Natural killer cell (primary cell): ENCODE data around the gene METRN. TPM values are rescaled to one million over a fixed set of nuclear protein-coding genes. Genes with fewer than 3 reads are reported as not detected.

Experiments
- ATAC-seq, 3 donors: fragments of 150-1000 bp in 2 of 3; fragments of 200-7000 bp in 1 of 3; cut with Tn5 transposase; 1 replicate in 1 of 3; 2 replicates in 2 of 3; pipeline ENCODE4 v1.10.0; 2021; ENCODE audit warnings: mild to moderate bottlenecking in 2 of 3, moderate library complexity in 2 of 3
- DNase-seq, 2 donors: peaks; one replicate each; pipeline versions ENCODE4 v3.0.0 to v3.0.0-alpha.2; 2013 to 2021; ENCODE audit warnings: mixed read lengths in 1 of 2
- H3K27ac ChIP-seq: one replicate; pipeline ENCODE4 v1.5.1; 2013; ENCODE audit warnings: mild to moderate bottlenecking, low read length
- H3K27me3 ChIP-seq: one replicate; pipeline ENCODE4 v1.6.1; 2013; ENCODE audit warnings: low read length; ENCODE audit not compliant: control insufficient read depth, insufficient read depth
- H3K36me3 ChIP-seq: one replicate; pipeline ENCODE4 v1.6.1; 2013; ENCODE audit warnings: low read length; ENCODE audit not compliant: control insufficient read depth, insufficient read depth
- H3K4me1 ChIP-seq: one replicate; pipeline ENCODE4 v1.6.1; 2013; ENCODE audit warnings: low read length; ENCODE audit not compliant: control insufficient read depth, insufficient read depth
- H3K4me3 ChIP-seq: one replicate; pipeline ENCODE4 v1.5.1; 2013; ENCODE audit warnings: low read length
- H3K9me3 ChIP-seq: one replicate; pipeline ENCODE4 v1.6.1; 2013; ENCODE audit warnings: low read length; ENCODE audit not compliant: control insufficient read depth, insufficient read depth
- H3K27ac Mint-ChIP-seq, 2 donors: one replicate each; pipeline ENCODE4 v1.8.0; 2022; ENCODE audit warnings: mild to moderate bottlenecking in 2 of 2, mixed read lengths in 2 of 2, moderate library complexity in 1 of 2
- H3K27me3 Mint-ChIP-seq, 2 donors: one replicate each; pipeline ENCODE4 v1.8.0; 2022; ENCODE audit warnings: low read depth in 2 of 2, mixed read lengths in 2 of 2
- H3K36me3 Mint-ChIP-seq: one replicate; pipeline ENCODE4 v1.8.0; 2022; ENCODE audit warnings: mixed read lengths
- H3K4me1 Mint-ChIP-seq, 2 donors: one replicate each; pipeline ENCODE4 v1.8.0; 2022; ENCODE audit warnings: mixed read lengths in 2 of 2
- H3K4me3 Mint-ChIP-seq: one replicate; pipeline ENCODE4 v1.8.0; 2022; ENCODE audit warnings: mild to moderate bottlenecking, moderate library complexity, mixed read lengths
- H3K9me3 Mint-ChIP-seq, 2 donors: one replicate each; pipeline ENCODE4 v1.8.0; 2022; ENCODE audit warnings: mixed read lengths in 2 of 2
- CTCF ChIP-seq: fragments of 200-600 bp; IDR thresholded peaks from one replicate; pipeline ENCODE4 v1.8.0; 2022; ENCODE audit warnings: antibody characterized with exemption
- WGBS: methylation state at CpG from one replicate; pipeline ENCODE4 v1.1.7; 2013; ENCODE audit warnings: missing lambda C conversion rate; ENCODE audit not compliant: insufficient coverage; 5-methylcytosine and 5-hydroxymethylcytosine counted together
- intact Hi-C: fragments of 100-400 bp; cut with micrococcal nuclease; formaldehyde crosslinking; loops from one replicate; pipeline ENCODE4 v1.14.2; 2022
- total RNA-seq, 4 donors: library from RNA; stranded (reverse); fragments of 120-200 nt in 1 of 4; gene quantifications; one replicate each; pipeline versions ENCODE4 v1.2.3 to v1.2.4, GENCODE V29; 2013 to 2022

Gene METRN
- total RNA-seq, 3 donors from 2014 or later (not counting 1 experiment from before 2014, with no cell fraction given) = 11.8 to 16.6 (median 14.3) TPM

GRCh38 chr16:765488-765865 lies 50.6 kb downstream of the METRN start:
- ATAC-seq = no peak
- H3K27ac ChIP-seq = no peak overlapping the region
- no peaks in the 10 kb centered on the region for H3K4me1 ChIP-seq
- WGBS = 94% methylated on average over 29 of the region's 29 CpGs
- no peaks in the 10 kb centered on the region for H3K4me1 Mint-ChIP-seq
- H3K27me3 ChIP-seq = no peaks in the 10 kb centered on the region
- no peak for TF ChIP-seq CTCF
- H3K27ac Mint-ChIP-seq = no peak overlapping the region
- no peaks in the 10 kb centered on the region for H3K9me3 Mint-ChIP-seq
- H3K4me3 Mint-ChIP-seq = no peak overlapping the region
- intact Hi-C loops = no loop called here
- no peaks in the 10 kb centered on the region for H3K9me3 ChIP-seq
- DNase-seq = no peak
- H3K36me3 ChIP-seq = no peaks in the 10 kb centered on the region
- H3K36me3 Mint-ChIP-seq = no peaks in the 10 kb centered on the region
- no peak overlapping the region for H3K4me3 ChIP-seq
- no peaks in the 10 kb centered on the region for H3K27me3 Mint-ChIP-seq

GRCh38 chr16:766008-766819 lies 51.3 kb downstream of the METRN start:
- Histone ChIP-seq H3K4me1 (no peaks in the 10 kb centered on the region), H3K27me3 (no peaks in the 10 kb centered on the region), H3K4me3 (no peak overlapping the region), H3K36me3 (no peaks in the 10 kb centered on the region), H3K27ac (no peak overlapping the region), H3K9me3 (no peaks in the 10 kb centered on the region)
- Mint-ChIP-seq H3K9me3 (no peaks in the 10 kb centered on the region), H3K36me3 (no peaks in the 10 kb centered on the region), H3K4me3 (no peak overlapping the region), H3K27me3 (no peaks in the 10 kb centered on the region), H3K27ac (no peak overlapping the region), H3K4me1 (no peaks in the 10 kb centered on the region)
- 91% methylated on average over 29 of the region's 29 CpGs for WGBS
- TF ChIP-seq CTCF = no peak
- no peak for DNase-seq
- no peak for ATAC-seq
- intact Hi-C loops = no loop called here

GRCh38 chr16:766820-767640 lies 52.1 kb downstream of the METRN start:
- ATAC-seq (no peak), DNase-seq (no peak)
- Mint-ChIP-seq H3K9me3 (no peaks in the 10 kb centered on the region), H3K27me3 (no peaks in the 10 kb centered on the region), H3K4me3 (no peak overlapping the region), H3K27ac (no peak overlapping the region), H3K4me1 (no peaks in the 10 kb centered on the region), H3K36me3 (no peaks in the 10 kb centered on the region)
- no peak overlapping the region for H3K27ac ChIP-seq
- no peak for TF ChIP-seq CTCF
- H3K27me3 ChIP-seq = no peaks in the 10 kb centered on the region
- no peaks in the 10 kb centered on the region for H3K4me1 ChIP-seq
- H3K36me3 ChIP-seq = no peaks in the 10 kb centered on the region
- WGBS = 78% methylated on average over 33 of the region's 48 CpGs
- H3K4me3 ChIP-seq = no peak overlapping the region
- intact Hi-C loops = no loop called here
- no peaks in the 10 kb centered on the region for H3K9me3 ChIP-seq
